HG02610 (cell line): ENCODE measurements around the gene HLF.

Experiments used
- ATAC-seq: cut with Tn5 transposase; IDR thresholded peaks from one replicate; pipeline ENCODE4 v1.9.1; 2021; ENCODE audit warnings: mild to moderate bottlenecking, moderate library complexity; ENCODE audit not compliant: unreplicated experiment

HLF gene

GRCh38 chr17:55304171-55304859 lies 39.6 kb downstream of the HLF start:
- no peak for ATAC-seq

GRCh38 chr17:55305321-55306087 lies 40.7 kb downstream of the HLF start:
- no peak for ATAC-seq

- no peak for ATAC-seq
Measured at GRCh38 chr17:55307879-55308278, 43.1 kb downstream of the HLF start.

- no peak for ATAC-seq
Measured at GRCh38 chr17:55308613-55309391, 44.0 kb downstream of the HLF start.

- no peak for ATAC-seq
Measured at GRCh38 chr17:55311767-55312375, 47.1 kb downstream of the HLF start.

- ATAC-seq: no peak
Measured at GRCh38 chr17:55312852-55313251, 48.1 kb downstream of the HLF start.

GRCh38 chr17:55314061-55314783 lies 49.5 kb downstream of the HLF start:
- no peak for ATAC-seq

GRCh38 chr17:55314784-55315491 lies 50.2 kb downstream of the HLF start:
- peak; percentile 56 for ATAC-seq

GRCh38 chr17:55316499-55316898 lies 51.7 kb downstream of the HLF start:
- ATAC-seq: no peak

GRCh38 chr17:55317284-55317683 lies 52.5 kb downstream of the HLF start:
- no peak for ATAC-seq

GRCh38 chr17:55318081-55318480 lies 53.3 kb downstream of the HLF start:
- no peak for ATAC-seq

- no peak for ATAC-seq
Measured at GRCh38 chr17:55318715-55319487, 54.1 kb downstream of the HLF start.

GRCh38 chr17:55319933-55320593 lies 55.3 kb downstream of the HLF start:
- ATAC-seq: no peak

GRCh38 chr17:55320594-55321426 lies 56.0 kb downstream of the HLF start:
- ATAC-seq: no peak

- ATAC-seq: no peak
Measured at GRCh38 chr17:55321427-55322060, 56.8 kb downstream of the HLF start.

GRCh38 chr17:55322453-55322985 lies 57.8 kb downstream of the HLF start:
- no peak for ATAC-seq
